Measurements from ENCODE around the gene RMRP. TPM values are rescaled to one million over a fixed set of nuclear protein-coding genes. Genes with fewer than 3 reads are reported as not detected.

The RMRP gene
- total RNA-seq, 1 donor = 30,763 TPM

- no peak for DNase-seq (ENCODE audit: low read depth)
- no peak for TF ChIP-seq CTCF (IDR thresholded peaks at IDR 0.05; ENCODE audit: insufficient read depth, low read length)
- H3K4me3 ChIP-seq (ENCODE audit: low read depth, low read length) = peak overlapping the region; percentile 79
Measured at GRCh38 chr9:35687972-35688557, 30.2 kb upstream of the RMRP start.

- H3K4me3 ChIP-seq (ENCODE audit: low read depth, low read length) = peak overlapping the region; percentile 79
- no peak for TF ChIP-seq CTCF (IDR thresholded peaks at IDR 0.05; ENCODE audit: insufficient read depth, low read length)
- DNase-seq (ENCODE audit: low read depth) = no peak
Measured at GRCh38 chr9:35687306-35687705, 29.5 kb upstream of the RMRP start.

GRCh38 chr9:35686222-35687203 is 28.7 kb upstream of the RMRP start:
- peak overlapping the region; percentile 35 for H3K4me3 ChIP-seq (ENCODE audit: low read depth, low read length)
- TF ChIP-seq CTCF (IDR thresholded peaks at IDR 0.05; ENCODE audit: insufficient read depth, low read length) = no peak
- peak; percentile 35 for DNase-seq (ENCODE audit: low read depth)

GRCh38 chr9:35685506-35685905 is 27.7 kb upstream of the RMRP start:
- DNase-seq (ENCODE audit: low read depth) = no peak
- no peak for TF ChIP-seq CTCF (IDR thresholded peaks at IDR 0.05; ENCODE audit: insufficient read depth, low read length)
- H3K4me3 ChIP-seq (ENCODE audit: low read depth, low read length) = no peak overlapping the region

- no peak overlapping the region for H3K4me3 ChIP-seq (ENCODE audit: low read depth, low read length)
- DNase-seq (ENCODE audit: low read depth) = no peak
- no peak for TF ChIP-seq CTCF (IDR thresholded peaks at IDR 0.05; ENCODE audit: insufficient read depth, low read length)
Measured at GRCh38 chr9:35684921-35685320, 27.1 kb upstream of the RMRP start.

- no peak for TF ChIP-seq CTCF (IDR thresholded peaks at IDR 0.05; ENCODE audit: insufficient read depth, low read length)
- no peak overlapping the region for H3K4me3 ChIP-seq (ENCODE audit: low read depth, low read length)
- DNase-seq (ENCODE audit: low read depth) = no peak
Measured at GRCh38 chr9:35683323-35683722, 25.5 kb upstream of the RMRP start.

Measured in fibroblast of the aortic adventitia (primary cell).